ENCODE measurements around the gene KLRF1.
A peak's percentile ranks its signal among the peaks of the same experiment; 100 is the strongest.

Gene KLRF1, protein sequence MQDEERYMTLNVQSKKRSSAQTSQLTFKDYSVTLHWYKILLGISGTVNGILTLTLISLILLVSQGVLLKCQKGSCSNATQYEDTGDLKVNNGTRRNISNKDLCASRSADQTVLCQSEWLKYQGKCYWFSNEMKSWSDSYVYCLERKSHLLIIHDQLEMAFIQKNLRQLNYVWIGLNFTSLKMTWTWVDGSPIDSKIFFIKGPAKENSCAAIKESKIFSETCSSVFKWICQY

DNA sequence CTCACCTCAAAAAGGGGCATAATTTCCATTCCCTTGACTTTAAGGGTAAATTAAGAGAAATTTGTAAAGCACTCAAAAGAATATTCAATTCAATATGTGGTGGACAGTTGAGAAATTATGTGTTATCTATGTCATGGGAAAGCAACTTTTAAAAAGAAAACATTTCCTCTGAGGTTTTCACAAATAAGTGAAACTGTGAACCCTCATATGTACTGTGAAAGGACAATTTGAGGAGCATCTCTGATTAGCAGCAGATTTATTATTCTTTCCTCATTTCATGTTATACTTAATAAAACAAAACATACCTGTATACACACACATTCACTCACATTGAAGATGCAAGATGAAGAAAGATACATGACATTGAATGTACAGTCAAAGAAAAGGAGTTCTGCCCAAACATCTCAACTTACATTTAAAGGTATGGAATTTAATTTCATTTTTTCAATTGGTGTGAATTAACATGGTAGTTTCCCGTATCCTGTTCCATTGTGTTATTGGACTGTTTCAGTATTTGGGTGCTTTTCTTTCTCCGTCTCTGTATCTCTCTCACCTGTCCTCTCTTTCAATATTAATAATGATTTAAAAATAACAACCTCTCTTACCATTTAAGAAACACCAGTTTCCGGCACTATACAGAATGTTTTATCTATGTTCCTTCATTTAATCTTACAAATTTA is at the start of gene KLRF1:
Gene KLRF1 (plus strand): TSS at position 273 of the 680 bp plus-strand sequence. CDS start 64 bp downstream, at position 337.
- no peak for DNase-seq (ENCODE audit: low read depth in 2 of 2)

DNA sequence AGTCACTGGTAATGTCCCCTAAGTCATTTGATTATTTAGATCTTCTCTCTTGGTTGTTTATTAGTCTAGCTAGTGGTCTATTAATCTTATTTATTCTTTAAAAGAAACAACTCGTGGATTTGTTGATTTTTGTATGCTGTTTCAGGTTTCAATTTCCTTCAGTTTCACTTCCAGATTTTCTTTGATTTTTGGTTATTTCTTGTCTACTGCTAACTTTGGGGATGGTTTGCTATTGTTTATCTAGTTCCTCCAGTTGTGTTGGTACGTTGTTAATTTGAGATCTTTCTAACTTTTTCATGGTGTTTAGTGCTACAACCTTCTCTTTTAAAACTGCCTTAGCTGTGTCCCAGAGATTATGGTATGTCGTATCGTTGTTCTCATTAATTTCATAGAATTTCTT is 48.1 kb upstream of the KLRF1 start:
- DNase-seq (ENCODE audit: low read depth in 2 of 2): no peak

DNA sequence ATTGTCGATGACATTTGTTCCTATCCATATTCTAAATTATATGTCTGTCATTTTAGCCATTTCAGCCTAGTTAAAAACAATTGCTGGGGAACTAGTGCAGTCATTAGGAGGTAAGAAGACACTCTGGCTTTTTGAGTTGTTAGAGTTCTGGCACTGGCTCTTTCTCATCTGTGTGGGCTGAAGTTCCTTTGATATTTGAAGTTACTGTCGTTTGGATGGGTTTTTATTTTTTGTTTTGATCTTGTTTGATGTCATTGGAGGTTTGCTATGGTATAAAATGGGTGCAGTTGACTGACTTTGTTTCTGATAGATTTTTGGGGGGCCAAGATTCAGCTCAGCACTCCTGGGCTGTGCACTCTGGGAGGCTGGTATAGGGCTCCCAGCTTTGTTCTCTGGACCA is 45.9 kb upstream of the KLRF1 start:
- no peak for DNase-seq (ENCODE audit: low read depth in 2 of 2)

DNA sequence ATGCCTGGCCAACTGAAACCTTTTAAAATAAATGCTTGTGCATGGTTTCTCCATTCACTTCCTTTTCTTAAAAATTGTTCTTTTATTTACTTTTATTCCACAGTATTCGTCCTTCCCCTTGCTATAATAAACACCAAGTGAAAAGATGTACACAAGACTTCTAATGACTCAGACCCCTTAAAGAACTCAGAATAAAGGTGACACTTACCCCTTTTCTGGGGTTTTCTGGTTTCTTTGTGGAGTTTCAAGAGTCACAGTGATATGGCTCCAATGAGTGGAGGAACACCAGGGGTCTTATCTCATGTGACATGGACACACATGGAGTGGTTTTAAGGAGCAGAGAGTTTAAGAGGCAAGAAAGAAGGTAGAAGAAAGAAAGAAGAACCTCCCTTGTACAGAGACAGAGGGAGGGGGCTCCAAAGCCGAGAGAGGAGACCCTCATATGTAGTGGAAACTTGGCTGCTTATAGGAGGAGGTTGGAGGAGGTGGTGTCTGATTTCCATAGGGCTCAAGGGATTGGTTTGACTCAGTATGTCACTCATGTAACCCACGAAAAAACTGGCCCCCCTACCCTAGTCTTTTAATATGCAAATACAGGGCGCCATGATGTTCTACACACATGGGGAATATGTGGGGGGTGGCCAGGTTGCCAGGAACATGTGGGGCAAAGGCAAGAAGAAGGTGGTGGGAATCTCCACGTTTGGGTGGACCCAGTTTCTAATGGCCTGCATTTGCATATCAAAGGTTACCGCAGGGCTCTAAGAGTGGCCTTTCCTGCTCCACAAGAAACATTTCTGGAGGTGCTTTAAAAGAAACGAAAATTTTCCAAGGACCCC is 44.5 kb upstream of the KLRF1 start:
- no peak for DNase-seq (ENCODE audit: low read depth in 2 of 2)

DNA sequence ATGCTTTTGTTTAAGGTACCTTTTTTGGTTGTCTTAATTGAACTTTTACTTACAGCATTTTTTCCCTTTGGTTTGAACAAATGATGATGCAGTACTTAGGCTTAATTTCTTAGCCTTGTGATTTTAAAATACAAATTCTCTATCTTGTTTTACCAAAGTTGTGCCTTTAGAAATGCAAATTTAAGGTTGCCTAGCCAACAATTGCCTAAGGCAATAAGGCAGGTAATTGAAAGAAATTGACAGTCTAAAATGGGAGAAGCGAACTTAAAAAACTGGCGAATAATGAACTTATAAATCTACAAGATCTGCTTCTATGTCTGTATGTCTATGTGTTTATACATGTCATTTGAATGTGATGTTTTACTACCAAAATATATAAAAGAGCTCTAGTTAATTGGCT is 43.0 kb upstream of the KLRF1 start:
- no peak for DNase-seq (ENCODE audit: low read depth in 2 of 2)

DNA sequence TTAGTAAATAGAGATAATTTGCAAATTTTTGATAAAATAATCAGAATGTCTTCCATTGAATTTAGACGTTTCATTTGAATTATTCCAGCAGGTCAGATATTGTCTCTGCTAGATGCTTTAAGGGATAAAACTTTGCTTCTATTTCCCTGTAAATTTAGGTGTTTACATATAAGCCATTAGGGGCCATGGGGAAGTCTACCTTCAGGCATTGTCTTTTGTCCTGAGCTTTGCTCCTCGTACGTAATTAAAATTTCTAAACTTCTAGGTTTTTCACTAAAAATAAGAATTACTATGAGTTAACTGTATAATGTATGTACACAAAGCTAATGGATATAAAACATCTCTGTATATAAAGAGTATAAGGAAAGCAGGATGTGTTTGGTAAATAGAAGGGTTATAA is 42.5 kb upstream of the KLRF1 start:
- DNase-seq (ENCODE audit: low read depth in 2 of 2): no peak

DNA sequence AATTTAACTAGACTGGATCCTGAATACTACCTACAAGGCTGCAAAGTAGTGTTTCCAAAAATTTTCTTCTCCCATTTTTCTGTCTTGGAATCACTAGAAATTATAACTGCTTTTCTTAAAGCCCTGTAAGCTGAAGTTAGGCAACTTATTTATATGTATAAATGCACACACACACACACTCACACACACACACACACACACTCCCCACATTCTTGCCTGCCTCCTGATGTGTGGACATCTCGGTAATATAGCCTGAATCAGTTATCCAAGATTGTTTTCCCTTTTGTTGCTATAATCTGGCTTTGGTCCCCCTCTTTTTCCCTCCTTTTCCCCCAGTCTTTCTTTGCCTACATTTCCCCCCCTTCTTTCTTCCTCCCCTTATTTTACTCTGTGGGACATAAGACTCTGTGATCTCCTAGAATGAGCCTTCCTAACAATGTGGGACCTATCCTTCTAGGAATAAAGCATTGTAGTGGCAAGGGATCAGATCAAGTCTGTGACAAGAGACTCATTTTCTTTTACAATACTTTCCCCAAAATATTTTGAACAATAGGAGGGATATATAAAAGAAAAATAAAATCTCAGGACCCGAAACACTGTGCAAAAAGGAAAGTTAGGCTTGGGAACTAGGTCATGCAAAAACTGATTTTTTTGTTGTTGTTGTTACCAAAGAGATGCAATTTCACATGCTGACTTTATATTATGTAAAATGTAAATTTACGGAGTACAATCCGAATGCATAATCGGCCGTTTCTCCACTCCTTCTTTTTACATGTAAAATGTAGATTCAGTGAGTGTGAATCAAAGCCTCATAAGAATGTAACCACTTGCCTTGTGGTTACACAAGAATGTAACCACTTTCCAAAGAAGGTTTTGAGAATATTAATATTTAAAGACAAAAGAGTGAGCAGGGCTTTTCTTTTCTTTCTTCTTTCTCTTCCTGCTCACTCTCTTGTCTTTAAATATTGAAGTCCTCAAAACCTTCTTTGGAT is 40.3 kb upstream of the KLRF1 start:
- DNase-seq (ENCODE audit: low read depth in 2 of 2): no peak

DNA sequence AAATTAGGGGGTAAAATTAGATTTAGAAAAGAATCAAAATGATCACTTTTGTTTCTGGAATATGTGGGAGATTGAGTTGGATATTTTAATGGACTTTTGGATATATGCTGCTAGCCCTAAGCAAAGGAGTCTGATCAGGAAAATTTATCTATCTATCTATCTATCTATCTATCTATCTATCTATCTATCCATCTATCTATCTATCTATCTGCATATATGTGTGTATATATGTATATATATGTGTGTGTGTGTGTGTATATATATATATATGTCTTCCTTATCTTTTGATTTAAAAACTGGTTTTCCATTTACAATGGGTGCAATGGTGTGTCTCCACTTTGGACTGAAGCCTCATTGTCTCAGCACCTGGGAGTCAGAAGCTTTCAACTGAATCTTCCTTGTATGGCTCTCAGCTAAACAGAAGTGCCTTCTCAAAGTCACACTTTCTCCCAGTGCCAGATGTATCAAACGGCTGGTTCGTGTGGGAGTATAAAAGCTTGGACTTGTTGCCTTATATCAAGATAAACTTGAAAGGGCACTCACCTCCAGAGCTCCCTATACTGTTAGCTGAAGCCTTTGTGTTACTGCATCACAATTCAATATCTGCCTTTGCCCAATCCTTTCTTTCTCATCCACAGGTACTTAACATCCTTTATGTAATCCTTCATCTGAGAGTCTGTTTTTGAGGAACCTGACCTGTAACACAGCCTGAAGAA is 34.9 kb upstream of the KLRF1 start:
- no peak for DNase-seq (ENCODE audit: low read depth in 2 of 2)

DNA sequence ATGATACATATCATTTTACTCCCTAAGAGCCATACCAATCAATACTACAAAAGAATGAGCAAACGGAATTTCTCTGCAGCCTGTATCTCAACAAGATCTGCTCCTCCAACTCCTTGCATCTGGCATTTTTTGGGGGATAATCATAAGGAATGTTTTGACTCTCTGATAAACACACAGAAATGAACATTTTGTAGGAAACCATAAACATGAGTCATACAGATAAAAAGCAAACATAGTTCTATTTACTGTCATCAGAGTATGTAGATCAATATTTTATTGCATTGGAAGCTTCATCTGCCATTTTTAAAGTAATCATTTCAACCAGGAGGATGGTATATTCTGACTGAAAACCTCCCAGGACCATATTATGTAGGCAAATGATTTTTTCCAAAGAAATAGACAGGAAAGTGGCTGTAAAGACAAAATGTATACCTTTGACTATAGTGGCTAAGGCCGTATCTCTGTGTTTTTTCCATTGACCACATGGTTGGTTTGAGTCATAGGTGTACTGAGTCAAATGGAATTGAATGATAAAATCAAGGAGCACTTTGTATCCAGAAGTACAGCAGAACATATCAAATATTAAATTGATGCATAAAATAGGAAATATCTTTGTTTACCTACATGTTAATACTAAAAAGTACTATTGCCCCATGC is 34.2 kb upstream of the KLRF1 start:
- DNase-seq (ENCODE audit: low read depth in 2 of 2): no peak

DNA sequence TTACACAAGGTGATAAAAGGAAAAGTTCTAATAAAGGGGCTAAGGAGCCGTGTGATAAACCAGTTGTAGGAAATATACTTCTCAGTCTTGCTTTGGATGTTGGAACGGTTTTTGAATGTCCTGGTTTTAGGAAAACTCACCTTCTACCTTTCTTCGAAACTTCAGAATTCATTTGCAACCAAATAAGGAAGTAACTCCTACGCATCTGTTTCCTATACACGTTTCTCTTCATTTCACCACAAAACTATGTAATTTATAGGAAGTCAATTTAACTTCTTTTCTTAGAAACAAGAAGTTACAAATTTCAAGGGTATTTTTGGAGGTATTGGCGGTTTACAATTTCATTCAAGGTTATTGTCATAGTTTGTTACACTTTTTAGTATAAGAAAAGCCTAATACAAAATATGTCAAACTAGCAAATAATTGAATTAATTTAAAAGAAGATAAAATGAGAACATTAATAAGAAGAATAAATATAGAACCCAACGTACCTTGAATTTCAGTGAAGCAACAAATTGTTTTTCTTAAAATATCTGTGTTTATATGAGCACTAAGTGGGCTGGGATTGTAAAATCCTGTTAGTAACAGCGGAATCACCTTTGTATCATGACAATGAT is 33.4 kb upstream of the KLRF1 start:
- DNase-seq (ENCODE audit: low read depth in 2 of 2): no peak

DNA sequence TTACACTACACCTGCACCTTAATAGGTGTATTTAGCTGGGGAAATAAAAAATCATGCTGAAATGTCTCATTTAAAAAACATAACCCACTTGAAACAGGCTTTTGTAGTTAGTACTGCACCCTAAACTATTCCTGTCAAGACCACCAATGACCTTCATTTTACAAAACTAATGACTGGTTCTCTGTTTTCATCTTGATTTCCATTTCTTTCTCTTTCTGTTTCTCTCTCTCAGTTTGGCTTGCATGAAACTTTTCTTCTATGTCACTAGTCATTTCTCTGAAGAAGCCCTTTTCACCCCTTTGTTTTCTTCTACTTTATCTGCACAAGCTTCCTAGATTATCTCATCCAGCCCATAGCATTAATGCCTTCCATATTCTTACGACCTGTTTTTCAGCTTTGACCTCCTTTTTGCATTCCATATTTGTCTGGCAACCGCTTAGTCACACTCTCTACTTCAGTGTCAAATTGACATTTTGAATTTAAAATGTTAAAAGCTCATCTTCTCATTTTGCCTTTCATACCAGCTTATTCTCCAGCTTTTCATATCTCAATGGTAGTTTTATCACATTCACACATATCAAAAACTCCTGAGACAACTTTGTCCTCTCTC is 32.7 kb upstream of the KLRF1 start:
- no peak for DNase-seq (ENCODE audit: low read depth in 2 of 2)

DNA sequence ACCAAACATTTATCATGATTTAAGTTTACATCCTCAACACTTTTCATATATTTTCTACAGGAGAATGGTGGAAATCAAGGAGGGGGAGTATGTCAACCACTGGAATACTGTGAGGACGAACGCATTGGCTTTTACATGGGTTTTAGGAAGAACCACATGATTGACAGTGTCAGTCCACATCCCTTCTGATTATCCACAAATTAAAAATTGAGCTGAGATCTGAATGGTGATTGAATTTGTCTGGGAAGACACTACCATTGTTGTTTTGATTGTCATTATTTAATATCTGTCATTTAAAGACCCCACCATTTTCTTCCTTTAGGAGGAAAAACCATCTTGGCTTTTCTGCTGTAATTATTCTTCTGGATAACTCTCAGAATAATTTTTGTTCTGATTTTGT is 31.3 kb upstream of the KLRF1 start:
- no peak for DNase-seq (ENCODE audit: low read depth in 2 of 2)

DNA sequence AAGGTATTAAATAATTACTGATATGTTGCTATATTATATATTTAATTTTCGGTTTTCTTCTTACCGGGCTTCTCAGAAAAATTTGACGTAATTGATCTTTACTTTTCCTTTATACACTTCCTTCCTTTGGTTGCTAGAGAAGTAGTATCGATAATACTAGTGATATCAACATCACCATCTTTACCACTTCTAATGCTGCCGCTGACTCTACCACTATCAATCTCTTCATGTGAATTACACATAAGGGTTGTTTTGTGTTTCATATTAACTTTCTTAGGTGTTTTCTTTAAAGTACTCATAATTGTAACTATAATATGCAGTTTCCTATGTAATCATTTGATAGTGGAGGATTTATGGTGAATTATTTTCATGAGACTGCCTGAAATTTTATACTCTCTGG is 30.9 kb upstream of the KLRF1 start:
- DNase-seq (ENCODE audit: low read depth in 2 of 2): no peak

DNA sequence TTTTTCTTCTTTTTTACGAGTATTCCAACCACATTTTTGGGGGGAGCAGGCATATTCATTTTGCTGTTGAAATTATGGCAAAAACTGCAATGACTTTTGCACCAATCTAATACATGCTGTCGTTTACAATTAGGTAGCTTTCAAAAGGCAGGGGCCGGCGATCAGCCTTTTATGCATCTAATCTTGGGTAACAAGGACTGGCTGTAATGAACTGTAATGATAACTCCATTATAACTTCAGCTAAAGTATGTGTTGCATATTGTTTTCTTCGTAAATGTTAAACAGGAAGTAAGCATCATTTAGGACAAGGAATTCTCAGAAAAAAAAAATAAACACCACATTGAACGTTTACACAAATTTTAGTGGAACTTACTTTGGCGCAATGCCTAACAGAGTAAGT is 30.3 kb upstream of the KLRF1 start:
- no peak for DNase-seq (ENCODE audit: low read depth in 2 of 2)

DNA sequence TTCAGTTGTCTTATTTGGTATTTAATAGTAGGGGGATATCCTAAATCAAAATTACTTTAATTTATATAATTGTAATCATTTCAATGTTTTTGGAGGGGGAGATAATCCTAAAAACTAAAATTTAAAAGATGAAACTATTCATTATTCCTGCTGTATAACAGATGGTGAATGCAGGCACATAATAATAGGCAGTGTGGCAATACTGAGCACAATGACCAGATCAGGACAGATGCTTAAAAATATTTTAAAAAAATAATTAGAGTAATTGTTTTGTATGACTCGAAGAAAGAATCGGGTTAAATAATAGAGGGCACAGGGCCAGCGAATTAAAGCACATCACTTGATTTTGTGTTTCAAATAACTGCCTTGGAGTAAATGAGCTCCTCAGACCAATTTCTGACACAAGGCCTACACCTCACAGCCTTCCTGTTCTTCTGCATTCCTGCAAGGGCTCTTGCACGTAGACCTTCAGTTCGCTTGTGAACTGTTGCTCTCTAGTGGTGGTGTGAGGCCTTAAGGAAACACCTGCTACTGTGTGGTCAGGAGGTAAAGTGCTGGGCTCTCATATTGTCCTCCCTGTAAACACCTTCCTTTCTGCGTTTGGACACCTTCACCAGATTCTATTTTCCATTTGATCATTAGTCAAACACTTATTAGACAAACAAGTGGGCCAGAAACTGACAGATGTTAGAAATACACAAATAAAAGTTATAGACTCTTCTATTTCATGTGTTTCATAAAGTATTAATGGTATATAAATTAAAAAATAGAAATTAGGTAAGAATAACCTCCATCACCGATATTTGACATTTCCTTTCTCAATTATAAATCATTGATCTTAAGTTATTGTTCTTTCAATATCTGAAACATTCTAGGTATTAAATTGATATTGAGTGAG is 29.3 kb upstream of the KLRF1 start:
- DNase-seq (ENCODE audit: low read depth in 2 of 2): peak in 1 of 2 donors; percentile 45

DNA sequence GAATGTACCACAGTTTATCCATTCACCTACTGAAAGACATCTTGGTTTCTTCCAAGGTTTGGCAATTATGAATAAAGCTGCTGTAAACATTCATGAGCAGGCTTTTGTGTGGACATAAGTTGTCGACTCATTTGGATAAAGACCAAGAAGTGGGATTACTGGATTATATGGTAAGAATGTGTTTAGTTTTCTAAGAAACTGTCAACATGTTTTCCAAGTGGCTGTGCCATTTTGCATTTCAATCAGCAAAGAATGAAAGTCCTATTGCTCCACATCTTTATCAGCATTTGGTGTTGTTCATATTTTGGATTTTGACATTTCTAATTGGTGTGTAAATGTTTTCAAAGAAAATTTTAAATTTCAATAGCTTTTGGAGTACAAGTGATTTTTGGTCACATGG is 27.3 kb upstream of the KLRF1 start:
- no peak for DNase-seq (ENCODE audit: low read depth in 2 of 2)

DNA sequence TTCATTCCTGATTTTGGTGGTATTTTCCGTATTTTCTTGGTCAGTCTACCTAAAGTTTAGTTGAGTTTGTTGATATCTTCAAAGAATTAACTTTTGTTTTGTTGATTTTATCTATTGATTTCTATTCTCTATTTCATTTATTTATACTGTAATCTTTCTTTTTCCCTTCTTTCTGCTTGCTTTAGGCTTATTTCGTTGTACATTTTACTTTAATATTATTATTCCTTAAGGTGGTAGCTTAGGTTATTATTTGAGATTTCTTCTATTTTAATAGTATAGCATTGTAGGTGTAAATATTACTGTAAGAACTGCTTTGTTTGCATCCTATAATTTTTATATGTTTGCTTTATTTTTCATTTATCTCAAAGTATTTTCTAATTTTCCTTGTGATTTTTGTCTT is 21.4 kb upstream of the KLRF1 start:
- DNase-seq (ENCODE audit: low read depth in 2 of 2): no peak

DNA sequence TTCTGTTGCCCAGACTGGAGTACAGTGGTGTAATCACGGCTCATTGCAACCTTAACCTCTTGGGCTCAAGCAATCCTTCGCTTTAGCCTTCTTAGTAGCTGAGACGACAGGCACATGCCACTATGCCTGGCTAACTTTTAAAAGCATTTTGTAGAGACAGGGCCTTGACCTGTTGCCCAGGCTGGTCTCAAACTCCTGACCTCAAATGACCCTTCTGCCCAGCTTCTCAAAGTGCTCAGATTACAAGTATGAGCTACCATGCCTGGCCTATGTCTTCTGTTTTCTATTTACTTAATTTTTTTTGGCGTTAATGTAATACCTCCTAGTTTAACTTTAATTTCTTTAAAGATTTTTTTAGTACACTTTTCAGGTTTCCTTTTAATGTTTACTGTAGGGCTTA is 20.6 kb upstream of the KLRF1 start:
- DNase-seq (ENCODE audit: low read depth in 2 of 2): no peak

DNA sequence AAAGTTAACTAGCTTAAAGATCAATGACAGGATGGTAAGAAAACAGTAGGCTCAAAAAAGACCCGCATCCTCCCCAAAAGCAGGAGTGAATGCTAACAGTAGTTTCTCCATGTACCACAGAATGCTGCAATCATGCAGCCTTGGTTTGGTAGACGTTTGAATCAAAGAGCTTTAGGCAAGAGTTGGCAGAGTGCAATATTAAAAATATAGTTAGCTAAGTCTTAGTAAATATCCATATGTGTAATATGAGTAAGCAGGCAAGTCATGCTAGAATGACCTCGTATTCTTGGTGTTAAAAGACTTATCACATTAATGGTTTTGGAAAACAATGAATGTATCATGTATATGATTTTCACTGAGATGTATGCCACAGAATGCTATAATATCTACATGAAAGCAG is 18.8 kb upstream of the KLRF1 start:
- no peak for DNase-seq (ENCODE audit: low read depth in 2 of 2)
